GM19395 (cell line): ENCODE results near the gene ONECUT2.

Experiments
- ATAC-seq: cut with Tn5 transposase; IDR thresholded peaks from one replicate; pipeline ENCODE4 v1.9.1; 2021; ENCODE audit warnings: mild to moderate bottlenecking, moderate library complexity; ENCODE audit not compliant: unreplicated experiment

Gene ONECUT2

DNA sequence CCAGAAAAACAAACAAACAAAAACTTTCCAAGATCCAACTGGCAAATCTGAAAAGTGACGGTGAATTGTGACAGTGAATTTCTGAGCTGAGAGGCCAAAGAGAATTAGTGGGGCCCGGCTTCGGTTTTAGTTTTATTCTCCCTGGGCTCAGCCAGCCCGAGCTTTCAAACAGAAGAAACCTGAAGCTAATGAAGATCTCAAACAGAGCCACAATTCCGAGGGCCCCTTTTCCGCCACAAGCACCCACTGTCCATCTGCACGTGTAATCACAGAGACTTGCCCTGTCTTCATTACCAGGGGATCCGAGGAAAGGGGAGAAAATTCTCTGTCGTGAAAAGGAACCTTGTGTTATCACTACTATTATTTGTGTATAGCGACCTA lies 4.2 kb upstream of the ONECUT2 start:
- no peak for ATAC-seq

DNA sequence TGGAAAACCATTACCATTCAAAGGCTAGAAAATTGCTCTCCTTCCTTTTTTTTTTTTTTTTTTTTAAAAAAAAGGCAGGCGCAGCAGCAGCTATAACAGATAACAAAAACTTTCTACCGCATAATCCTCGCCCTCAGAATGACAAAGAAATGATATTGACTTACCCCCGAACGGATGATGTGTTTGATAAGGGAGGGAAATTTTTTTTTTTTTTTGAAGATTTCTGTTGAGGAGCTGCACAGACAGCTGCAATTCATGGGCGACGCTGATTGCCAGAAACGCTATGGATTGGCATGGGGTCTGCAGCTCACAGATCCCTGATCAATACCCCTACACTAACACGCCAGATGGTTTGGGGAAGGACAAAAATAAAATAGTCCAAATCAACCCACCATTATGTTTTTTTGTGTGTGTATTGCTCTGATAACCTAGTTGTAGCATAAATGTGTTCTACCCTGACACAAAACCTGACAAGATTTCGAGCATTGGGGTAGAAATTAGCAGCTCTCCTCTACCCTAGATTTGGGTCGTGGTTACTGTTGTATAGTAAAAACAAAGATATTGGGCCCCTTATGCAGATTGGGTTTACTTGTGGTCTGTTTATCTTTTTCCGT lies 3.6 kb upstream of the ONECUT2 start:
- ATAC-seq = no peak

DNA sequence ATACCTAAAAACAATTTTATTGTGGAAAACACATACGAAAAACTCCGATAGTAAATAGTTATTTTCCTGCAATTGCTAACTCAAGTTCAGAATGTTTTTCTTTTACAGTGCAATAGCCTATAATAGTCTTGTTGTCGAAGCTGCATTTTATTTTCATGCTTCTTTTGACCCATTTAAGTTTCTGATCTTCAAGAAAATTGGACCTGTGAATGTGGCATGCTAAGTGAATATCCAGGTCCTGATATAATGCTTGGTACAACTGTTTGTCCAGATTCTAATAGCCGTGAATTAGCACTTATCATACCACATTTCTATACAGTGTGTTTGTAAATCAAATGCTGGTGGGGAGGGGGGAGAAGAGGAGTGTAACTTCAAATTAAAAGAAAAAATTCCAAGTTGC lies 3.0 kb upstream of the ONECUT2 start:
- ATAC-seq = no peak

DNA sequence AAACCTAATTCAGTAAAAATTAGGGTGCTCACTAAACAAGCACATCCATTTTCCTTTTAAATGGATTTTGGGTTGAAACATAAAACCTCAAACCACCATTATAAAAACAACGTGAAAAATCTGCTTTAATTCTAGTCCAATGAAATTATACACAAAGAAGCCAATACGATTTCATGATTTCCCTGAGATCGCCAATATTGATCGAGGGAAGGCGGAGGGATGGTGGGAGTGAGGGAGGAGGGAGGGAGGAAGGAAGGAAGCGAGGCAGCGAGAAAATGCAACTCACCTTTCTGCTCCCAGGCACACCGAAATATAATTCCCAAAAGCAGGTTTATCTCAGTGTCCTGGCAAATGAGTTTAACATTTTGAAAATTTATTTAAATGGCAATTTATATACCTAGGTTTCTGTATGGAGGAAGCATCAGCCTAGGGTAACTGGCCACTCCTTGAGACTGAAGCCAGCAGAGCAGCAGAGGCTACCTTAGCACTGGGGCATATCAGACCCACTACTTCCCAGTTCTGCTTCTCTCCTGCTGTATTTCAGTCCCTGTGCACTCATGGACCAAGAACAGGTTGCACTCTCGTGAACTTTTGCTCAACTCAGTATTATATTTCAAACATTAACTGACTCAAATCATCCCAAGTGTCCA lies 2.3 kb upstream of the ONECUT2 start:
- no peak for ATAC-seq

DNA sequence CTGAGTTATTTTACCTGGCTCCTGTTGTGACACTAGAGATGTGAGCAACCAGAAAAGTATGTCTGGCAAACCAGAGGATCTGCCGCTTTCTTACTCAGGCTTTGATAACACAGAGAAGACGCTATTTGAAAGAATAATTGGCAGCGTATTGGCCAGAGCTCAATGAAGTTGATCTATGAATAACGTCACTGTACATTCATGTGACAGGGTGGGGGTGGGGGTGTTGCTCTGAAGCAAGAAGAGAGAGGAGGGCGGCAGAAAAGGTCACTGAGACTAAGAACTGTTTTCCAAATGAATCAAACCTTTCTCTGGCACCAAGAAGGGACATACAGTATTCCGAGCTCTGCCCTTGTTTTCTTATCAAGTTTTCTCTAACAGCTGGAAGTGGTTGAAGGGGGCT lies 1.7 kb upstream of the ONECUT2 start:
- ATAC-seq = no peak

DNA sequence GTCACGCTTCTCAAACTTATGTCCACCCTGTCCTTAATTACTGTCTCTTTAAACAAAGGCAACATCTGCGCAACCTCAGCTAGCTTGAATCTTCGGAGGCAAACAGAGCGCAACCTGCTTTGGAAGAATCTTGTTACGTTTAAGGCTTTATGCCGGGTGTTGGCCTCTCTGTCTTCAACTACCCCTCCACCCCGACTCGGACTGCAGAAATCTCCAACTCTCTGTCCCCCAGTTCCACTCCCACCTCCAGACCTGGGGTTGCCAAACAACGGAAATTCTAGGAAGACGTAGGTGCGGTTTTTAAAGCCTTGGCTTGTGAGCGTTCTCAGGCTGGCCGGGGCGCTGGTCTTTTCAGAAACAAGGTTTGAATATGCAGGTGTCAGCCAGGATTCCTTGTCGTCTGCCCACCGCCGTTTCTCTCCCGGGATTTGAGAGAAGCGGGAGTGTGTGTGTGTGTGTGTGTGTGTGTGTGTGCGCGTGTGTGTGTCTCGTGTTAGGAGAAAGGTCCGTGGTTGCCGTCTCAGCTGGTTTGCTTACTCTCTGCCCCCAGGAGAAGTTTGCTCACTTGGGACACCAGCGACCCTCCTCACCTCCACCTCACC lies 1.1 kb upstream of the ONECUT2 start:
- ATAC-seq = no peak

DNA sequence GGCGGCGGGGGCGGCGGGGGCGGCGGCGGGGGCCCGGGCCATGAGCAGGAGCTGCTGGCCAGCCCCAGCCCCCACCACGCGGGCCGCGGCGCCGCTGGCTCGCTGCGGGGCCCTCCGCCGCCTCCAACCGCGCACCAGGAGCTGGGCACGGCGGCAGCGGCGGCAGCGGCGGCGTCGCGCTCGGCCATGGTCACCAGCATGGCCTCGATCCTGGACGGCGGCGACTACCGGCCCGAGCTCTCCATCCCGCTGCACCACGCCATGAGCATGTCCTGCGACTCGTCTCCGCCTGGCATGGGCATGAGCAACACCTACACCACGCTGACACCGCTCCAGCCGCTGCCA lies 644 bp downstream of the ONECUT2 start:
- no peak for ATAC-seq

DNA sequence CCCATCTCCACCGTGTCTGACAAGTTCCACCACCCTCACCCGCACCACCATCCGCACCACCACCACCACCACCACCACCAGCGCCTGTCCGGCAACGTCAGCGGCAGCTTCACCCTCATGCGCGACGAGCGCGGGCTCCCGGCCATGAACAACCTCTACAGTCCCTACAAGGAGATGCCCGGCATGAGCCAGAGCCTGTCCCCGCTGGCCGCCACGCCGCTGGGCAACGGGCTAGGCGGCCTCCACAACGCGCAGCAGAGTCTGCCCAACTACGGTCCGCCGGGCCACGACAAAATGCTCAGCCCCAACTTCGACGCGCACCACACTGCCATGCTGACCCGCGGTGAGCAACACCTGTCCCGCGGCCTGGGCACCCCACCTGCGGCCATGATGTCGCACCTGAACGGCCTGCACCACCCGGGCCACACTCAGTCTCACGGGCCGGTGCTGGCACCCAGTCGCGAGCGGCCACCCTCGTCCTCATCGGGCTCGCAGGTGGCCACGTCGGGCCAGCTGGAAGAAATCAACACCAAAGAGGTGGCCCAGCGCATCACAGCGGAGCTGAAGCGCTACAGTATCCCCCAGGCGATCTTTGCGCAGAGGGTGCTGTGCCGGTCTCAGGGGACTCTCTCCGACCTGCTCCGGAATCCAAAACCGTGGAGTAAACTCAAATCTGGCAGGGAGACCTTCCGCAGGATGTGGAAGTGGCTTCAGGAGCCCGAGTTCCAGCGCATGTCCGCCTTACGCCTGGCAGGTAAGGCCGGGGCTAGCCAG lies 1.2 kb downstream of the ONECUT2 start:
- ATAC-seq = no peak

DNA sequence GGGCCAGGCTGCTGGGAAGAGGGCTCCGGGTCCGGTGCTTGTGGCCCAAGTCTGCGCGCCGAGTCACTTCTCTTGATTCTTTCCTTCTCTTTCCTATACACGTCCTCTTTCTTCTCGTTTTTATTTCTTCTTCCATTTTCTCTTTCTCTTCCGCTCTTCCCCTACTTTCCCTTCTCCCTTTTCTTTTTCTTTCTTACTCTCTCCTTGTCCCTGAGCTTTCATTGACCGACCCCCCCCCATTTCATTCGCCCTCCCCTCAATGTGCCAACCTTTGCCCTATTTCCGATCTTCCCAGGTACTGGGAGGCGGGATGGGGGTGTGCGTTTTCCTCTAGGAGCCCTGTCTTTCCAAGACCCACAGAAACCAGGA lies 1.8 kb downstream of the ONECUT2 start:
- no peak for ATAC-seq

DNA sequence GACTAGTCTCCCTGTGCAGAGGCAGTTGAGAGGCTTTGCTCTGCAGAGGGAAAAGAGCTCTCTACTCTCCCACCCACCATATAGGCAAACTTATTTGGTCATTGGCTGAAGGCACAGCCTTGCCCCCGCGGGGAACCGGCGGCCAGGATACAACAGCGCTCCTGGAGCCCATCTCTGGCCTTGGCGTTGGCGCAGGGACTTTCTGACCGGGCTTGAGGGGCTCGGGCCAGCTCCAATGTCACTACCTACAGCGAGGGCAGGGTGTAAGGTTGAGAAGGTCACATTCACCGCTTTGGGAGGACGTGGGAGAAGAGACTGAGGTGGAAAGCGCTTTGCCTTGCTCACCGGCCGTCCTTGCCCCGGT lies 2.2 kb downstream of the ONECUT2 start:
- ATAC-seq = no peak

DNA sequence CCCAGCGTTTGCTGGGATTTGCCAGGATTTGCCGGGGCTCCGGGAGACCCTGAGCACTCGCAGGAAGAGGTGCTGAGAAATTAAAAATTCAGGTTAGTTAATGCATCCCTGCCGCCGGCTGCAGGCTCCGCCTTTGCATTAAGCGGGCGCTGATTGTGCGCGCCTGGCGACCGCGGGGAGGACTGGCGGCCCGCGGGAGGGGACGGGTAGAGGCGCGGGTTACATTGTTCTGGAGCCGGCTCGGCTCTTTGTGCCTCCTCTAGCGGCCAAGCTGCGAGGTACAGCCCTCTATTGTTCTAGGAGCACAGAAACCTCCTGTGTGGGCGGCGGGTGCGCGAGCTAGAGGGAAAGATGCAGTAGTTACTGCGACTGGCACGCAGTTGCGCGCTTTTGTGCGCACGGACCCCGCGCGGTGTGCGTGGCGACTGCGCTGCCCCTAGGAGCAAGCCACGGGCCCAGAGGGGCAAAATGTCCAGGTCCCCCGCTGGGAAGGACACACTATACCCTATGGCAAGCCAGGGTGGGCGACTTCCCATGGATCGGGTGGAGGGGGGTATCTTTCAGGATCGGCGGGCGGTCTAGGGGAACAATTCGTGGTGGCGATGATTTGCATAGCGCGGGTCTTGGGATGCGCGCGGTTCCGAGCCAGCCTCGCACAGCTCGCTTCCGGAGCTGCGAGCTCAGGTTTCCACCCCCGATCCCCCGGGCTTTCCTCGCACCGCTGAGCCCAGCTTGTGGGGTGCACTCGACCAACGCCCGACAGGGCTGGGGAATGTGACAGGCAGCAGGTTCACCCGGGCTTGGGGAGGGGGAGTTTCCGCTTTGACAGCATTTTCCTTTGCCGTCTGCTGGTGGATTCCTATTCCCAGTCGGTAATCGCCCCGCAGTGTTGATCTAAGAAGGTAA lies 2.8 kb downstream of the ONECUT2 start:
- ATAC-seq = peak; percentile 67

DNA sequence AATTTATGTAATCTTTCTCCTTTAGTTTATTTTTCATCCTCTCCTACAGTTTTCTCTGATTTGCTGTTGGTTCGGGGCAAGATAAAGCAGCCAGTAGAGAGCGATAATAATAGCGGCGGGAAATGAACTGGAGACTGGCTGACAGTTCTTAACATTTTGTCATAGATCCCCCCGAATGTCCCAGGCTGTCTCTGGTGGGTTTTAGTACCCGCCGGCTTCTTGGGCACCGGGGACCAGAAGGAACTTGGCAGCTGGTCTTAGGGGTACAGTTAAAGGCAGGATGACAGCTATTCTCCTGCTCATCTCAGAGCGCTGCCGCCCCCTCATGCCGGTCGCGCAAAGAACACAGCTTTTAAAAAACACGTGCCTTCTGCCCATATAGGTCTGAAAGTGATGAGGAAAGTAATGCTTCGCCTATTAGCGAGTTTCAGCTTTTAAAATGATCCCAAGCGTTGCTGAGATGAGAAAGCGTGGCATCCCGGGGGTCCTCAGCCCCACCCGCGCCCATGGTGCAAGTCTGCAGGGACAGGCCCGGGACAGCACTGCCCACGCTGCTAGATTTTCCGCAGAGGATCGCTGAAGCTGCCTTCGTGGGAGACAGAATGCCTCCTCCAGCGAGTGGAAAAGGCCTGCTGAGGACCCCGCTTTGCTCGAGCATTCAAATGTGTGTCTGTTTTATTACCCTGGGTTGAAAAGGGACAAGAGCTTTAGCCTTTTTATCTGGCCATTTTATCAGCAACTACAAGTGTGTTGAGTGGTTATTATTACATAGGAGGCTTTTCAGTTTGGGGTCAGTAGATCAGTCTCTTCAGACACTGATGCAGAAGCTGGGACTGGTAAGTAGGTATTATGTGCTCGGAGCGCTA lies 3.8 kb downstream of the ONECUT2 start:
- no peak for ATAC-seq

DNA sequence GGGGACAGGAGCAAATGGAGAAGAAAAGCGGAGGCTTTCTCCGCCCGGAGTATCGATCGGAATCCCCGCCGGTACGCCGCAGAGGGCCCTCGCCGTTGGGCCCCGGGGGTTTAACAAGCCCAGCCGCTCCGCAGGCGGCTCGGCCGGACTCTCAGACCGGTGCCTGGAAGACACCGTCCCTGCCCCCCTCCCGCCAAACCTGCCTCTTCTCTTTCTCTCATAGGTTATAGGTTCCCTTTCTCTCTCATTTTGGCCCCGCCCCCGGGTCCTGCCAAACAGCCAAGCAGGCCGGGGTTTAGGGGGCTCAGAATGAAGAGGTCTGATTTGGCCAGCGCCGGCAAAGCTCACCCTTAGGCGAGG lies 4.4 kb downstream of the ONECUT2 start:
- no peak for ATAC-seq

DNA sequence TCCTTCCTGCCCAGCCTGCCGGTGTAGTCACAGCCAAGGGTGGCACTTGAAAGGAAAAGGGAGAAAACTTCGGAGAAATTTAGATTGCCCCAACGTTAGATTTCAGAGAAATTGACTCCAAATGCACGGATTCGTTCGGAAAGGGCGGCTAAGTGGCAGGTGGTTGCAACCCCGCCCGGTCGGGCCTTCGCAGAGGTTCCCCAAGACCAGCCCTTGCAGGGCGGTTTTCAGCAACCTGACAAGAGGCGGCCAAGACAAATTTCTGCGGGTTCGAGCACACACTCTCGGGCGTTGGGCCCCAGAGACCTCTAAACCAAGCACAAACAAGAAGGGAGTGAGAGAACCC lies 4.8 kb downstream of the ONECUT2 start:
- no peak for ATAC-seq

DNA sequence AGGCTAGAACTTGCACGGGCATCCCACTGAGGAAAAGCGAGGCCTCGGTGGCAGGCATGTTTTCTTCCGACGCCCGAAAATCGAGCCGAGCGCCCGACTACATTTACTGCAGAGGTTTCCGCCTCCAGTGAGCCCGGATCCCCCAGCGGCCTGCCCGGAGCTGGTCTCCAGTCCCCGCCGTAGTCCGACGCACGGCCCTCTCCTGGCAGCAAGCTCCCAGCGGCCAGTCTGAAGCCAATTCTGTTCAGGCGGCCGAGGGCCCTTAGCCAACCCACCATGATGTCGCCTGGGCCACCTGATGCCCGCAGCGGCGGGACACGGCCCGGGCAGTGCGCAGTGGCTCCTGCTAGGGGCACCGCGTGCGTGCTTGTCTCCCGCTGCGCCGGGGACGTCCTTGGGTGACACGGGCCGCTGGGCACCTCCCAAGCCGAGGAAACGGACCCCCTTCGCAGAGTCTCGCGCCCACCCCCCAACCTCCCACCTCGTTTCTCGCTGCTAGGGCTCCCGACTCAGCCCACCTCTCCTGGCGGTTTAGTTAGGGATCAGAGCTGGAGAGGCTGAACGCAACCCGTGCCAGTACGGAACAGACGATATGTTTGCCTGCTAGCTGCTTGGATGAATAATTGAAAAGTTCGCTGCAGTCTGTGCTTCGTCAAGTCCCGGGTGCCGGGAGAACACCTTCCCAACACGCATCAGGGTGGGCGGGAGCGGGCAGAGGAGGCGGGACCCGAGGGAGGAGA lies 5.3 kb downstream of the ONECUT2 start:
- ATAC-seq = no peak

DNA sequence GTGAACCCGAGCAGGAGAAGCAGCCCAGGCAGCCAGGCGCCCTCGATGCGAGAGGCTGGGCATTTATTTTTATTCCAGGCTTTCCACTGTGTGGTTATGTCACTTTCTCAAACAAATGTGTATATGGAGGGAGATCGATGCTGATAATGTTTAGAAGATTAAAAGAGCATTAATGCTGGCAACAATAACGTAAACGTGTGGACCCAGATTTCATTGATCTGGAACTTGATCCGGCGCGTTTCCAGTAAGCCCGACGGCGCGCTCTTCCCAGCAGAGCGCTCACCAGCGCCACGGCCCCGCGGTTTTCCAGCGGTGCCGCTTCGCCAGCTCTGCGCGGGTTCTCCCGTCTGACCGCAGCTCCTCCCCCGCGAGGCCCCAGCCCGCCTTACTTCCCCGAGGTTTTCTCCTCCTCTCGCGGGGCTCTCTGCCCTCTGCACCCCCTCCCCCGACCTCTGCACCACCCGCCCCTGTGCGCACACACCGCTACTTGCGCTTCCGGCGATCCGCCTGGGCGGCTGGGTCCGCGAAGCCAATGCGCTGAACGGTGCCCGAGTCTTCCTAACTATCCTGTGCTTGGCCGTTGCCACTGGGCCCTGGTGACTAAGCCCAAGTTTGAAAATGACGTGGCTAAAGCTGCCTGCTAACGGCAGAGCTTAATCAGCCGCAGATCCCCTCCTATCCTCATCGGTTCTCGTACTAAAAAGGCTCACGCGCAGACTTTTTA lies 6.1 kb downstream of the ONECUT2 start:
- no peak for ATAC-seq

DNA sequence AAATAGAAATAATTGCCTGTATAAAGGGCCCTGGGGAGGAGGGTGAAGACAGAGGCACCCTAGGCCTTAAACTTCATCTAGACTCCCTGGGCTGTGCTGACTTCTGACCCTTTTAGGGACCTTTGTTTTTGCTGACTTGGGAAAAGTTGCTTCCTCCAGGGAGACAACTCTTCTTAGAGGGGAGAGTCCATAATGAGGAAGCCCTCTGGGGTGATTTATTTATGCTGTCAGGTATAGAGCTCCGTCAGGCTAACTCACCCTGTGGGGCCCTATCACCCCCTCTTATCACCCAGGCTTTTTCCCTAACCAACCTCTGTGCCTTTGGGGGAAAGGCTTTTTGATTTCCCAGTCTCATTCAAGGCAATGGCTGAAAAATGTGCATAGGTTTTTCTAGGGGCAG lies 8.1 kb downstream of the ONECUT2 start:
- no peak for ATAC-seq

DNA sequence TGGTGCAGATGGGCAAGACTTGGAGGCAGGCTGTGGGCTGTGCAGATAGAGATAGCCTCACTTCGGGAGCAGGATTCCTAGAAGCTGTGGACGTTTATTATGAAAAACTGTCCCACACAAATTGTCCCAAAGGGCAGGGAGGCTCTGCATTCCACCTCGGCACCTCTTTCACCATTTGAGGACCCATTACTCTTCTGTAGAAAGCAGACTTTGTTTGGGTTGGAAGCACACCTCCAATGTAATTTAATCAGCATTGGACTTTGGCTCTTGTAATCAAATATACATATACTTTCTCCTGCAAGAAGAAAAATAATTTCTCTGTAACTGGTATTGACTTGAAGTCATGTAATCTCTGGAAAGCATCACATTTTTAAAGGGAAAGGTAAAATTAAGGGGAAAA lies 8.5 kb downstream of the ONECUT2 start:
- no peak for ATAC-seq

DNA sequence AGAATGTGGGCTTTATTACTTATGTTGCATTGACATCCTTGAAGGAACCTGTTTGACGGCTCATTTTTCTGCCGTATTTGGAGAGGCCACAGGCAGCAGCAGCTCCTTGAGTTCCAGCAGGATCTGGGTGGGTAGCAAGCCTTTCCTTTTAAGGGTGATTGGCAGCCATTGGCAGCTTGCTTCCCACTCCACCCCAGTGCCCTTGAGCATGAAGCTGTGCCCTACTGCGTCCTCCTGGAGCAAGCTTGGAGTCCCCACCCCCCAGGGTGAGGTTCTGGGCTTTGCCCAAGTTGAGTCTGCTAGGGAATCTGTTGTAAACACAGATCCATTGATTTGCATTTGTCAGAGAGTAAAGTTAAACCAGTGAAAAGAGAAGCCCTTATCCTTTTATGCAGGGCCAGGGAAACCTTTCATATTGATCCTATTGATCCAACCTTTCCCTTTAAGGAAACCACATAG lies 9.2 kb downstream of the ONECUT2 start:
- no peak for ATAC-seq
